Measurements from ENCODE around the gene RXFP4.
"Not testable (repeated sequence)": the region's sequence is repeated elsewhere in the genome, so short reads cannot be mapped to it uniquely, and the experiment has no call there.

Gene RXFP4, protein sequence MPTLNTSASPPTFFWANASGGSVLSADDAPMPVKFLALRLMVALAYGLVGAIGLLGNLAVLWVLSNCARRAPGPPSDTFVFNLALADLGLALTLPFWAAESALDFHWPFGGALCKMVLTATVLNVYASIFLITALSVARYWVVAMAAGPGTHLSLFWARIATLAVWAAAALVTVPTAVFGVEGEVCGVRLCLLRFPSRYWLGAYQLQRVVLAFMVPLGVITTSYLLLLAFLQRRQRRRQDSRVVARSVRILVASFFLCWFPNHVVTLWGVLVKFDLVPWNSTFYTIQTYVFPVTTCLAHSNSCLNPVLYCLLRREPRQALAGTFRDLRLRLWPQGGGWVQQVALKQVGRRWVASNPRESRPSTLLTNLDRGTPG

GRCh38 chr1:155940993-155941844 lies at the start of gene RXFP4:
Gene RXFP4 (plus strand): TSS chr1:155941638. CDS start chr1:155941710, 72 bp downstream.
- no peak for FAIRE-seq

- no peak for FAIRE-seq
Measured at GRCh38 chr1:155892796-155893195, 48.6 kb upstream of the RXFP4 start.

GRCh38 chr1:155893389-155894142 lies 47.9 kb upstream of the RXFP4 start:
- no peak for FAIRE-seq

DNA sequence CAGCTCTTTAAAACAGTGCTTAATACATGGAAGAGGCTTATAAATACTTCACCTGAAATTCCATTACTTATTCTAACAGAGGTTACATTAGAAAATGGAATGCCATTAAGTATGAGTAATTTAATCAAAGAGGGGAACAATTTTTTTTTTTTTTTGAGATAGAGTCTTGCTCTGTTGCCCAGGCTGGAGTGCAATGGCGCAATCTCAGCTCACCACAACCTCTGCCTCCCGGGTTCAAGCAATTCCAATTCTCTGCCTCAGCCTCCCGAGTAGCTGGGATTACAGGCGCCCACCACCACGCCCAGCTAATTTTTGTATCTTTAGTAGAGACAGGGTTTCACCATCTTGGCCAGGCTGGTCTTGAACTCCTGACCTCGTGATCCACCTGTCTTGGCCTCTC lies 45.8 kb upstream of the RXFP4 start:
- FAIRE-seq: not testable (repeated sequence)

- not testable (repeated sequence) for FAIRE-seq
Measured at GRCh38 chr1:155896476-155896875, 45.0 kb upstream of the RXFP4 start.

DNA sequence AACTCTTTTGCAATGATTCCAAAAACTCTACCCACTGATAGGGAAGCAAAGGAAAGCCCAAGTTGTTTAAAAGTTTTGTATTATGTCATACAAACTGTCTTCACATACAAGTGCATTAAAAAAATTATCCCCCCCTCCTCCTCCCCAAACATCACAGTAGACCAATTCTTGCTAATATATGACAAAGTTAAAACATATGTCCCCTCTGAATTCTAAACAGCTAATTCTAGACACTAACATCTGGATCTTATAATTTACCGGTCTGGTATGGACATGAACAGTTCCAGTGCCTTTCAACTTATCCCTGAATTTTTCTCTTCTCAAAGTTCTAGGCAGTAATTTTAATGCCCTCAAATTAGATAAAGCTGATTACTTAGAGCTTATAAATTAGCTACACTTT lies 43.7 kb upstream of the RXFP4 start:
- no peak for FAIRE-seq

DNA sequence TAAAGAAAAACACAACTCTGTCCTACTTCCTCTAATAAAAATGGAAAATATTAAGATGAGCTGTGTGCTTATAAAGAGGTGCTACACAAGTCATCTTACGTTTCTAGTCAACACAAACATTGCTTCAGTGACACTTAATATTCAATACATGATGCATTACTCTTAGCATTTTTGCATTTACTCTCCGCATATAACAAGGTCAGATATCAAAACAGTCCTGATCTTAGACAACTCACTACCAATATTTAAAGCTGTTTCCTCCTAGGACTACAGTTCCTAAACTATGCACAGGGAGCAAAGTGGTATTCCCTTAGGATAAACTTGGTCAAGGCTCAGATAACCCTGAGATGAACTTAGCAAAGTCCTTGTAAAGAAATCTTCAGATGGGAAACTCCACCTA lies 42.5 kb upstream of the RXFP4 start:
- FAIRE-seq: peak; percentile 7

DNA sequence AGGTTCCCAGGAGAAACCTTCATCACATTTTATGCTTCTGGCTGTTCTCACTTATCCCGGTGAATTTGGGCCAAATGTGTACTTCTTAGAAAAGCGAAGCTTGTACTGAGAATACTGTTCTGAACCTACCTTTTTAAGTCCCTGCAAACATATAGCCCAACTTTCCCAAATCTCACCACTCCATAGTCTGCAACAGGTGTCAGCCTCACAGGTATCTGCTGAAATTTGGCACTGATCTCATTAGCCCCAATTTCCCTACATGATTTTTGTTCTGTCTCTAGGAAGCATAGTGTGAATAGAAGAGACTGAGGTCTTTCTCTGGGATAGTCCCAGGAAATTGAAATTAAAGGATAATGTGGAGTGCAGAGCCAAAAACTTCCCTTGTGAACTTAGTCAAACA lies 41.8 kb upstream of the RXFP4 start:
- no peak for FAIRE-seq

DNA sequence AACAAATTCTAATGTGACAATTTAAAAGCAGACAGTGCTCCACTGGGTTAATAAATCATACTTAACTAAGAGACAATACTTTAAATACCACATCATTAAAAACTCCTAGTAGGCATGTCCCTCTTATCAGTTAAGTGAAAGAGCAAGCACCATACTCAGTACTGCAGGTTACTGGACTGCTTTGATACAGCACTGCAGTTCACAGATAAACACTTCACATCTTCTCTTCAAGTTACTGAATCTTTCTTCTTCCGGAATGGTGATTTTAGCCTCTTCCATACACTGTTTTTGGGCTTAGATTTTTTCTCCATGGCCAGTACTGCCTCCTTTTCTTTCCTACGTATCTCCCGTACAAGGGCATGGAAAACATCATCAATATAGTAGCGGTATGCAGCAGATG lies 41.3 kb upstream of the RXFP4 start:
- FAIRE-seq: no peak

DNA sequence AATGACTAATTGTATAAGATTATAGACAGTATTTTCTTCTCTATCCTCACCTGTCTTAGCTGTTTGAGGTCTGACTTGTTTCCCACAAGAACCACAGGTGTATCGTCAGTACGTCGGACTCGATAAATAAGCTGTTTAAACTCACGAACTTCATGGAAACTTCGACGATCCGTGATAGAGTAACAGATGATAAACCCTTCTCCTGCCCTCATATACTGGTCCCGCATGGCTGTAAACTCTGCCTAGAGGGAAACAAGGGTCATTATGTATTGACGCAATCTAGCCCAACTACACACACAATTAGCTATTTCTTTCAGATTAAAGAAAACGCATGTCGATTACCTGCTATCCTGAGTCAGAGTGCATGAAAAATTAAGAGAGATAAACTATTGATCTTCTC lies 37.2 kb upstream of the RXFP4 start:
- FAIRE-seq: no peak

DNA sequence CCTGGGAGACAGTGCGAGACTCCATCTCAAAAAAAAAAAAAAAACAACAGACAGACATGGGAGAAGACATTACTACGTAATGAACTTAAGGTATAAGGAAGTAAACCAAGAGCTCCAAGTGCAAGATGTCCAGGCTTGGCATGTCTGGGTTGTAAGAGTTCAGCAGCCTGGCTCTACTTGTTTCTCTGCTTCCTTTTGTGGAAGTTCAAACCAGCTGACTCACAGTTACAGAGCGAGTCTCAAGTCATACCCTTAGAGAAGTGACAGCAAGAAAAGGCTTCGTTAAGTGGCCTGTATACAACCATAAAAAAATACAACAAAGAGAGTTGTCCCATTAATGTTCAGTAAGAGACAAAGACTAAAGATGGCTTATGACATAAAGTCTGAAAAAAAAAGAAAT lies 31.5 kb upstream of the RXFP4 start:
- no peak for FAIRE-seq

GRCh38 chr1:155910621-155911121 lies 30.8 kb upstream of the RXFP4 start:
- FAIRE-seq: no peak

DNA sequence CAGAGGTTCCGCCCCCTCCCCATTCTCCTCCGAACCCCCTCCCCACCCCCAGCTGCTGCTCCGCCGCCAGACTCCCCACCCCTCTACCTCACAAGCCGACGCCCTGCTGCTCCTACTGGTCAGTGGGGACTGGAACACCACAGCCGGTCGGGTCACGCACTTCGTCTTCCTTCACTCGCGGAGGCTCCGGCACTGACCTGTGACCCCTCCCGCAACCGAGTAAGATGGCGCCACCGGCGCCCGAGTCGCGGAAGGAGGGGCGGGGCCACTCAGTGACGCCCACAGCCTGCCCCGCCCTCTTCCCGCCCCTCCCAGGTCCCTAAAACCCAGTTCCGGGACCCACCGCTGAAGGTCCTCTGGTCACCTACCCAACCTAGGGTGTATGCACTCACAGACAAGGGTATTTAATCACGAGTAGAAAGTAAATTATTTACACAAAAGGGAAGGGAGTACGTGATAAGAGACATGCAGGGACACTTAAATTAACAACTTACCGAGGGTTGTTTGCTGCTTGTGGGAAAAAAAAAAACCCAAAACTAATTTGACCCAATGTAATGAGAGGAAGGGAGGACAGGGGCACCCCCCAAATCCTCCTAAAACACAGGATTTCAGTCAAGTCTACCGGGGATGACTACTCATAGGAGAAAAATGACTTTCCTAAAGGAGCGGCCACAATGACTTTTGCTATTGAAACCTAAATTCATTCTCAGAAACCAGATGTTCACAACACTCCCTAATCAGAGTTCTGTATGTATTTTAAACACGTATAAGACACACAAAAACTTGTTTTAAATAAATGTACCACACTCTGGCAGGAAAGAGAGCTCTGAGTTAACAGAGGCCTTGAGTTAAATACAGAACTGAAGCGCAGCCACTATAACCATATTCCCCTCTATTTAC lies 30.0 kb upstream of the RXFP4 start, which contains the start of gene RIT1:
TSS of gene RIT1 (minus strand) at position 194 of the 900 bp plus-strand sequence. CDS start 588 bp downstream, outside the sequence.
- FAIRE-seq: peak; percentile 71

DNA sequence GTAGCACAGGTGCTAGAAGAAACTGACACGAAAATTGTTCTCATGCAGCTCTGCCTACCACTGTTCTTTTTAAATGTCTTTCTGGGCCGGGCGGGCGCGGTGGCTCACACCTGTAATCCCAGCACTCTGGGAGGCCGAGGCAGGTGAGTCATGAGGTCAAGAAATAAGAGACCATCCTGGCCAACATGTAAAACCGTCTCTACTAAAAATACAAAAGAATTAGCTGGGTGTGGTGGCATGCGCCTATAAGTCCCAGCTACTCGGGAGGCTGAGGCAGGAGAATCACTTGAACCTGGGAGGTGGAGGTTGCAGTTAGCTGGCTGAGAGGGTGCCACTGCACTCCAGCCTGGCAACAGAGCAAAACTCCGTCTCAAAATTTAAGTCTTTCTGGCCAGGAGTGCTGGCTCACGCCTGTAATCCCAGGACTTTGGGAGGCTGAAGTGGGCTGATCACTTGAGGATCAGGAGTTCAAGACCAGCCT lies 29.3 kb upstream of the RXFP4 start:
- no peak for FAIRE-seq

DNA sequence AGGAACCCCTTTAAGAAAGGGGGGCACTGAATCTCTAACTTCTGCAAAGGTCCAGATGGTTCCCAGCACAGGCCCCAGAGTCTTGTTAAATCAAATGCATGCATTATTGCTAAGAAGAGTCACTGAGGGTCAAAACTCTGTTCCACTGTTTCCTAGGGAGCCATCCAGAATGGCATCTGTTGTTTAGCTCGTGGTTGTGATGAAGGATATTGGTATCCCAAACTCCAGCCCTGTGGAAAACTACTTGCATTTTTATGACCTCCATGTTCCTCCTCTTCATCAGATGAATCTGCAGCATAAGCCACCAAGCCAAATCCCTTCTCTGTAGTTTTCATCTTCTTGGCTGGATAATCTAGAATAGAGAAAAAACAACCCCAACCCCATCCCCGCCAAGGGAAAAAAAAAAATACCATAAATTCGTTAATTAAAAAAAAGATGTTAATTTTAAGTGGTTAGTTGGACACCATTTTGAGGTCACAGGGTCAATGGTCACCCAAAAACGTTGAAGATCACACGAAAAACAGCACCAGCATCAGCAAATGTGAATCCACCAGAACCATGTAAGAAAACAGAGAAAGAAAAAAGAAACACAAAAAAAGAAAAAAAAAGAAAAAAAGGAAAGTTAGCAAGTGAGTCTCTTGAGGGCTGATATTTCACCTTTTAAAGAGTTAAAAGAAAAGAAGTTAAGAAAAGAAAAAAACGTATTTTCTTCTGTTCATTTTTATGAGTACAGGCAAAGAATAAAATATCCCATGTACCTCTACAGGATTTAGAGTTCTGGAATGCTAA lies 27.3 kb upstream of the RXFP4 start:
- FAIRE-seq: peak; percentile 84

DNA sequence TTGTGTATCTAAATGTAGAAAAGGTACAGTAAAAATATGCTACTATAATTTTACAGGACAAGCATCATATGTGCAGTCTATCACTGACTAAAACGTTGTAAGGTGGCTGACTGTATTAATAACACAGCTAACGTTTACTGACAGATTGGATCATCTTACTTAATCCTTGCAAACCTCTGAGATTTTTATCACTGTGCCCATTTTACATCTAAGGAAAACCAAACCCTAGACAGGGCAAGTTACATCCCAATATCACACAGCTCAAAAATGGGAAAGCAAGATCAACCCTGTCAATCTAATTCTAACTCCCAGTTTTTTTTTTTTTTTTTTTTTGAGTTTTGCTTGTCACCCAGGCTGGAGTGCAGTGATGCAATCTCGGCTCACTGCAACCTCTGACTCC lies 22.8 kb upstream of the RXFP4 start:
- FAIRE-seq: peak; percentile 22

DNA sequence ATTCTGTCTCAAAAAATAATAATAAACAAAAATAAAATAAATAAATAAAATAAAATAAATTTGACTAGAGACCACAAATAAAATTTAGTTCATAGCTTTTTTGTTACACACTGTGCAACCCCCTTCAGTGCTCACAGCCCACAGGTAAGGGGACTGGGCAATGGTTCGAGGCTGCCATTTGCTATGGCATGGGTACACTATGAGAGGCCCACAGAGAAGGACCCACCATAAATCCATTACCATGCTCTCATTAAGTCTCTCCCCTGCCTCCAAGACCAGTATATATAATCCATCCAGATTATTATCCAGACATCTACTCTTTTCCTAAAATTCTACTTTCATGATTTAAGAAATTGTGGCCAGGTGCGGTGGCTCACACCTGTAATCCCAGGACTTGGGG lies 21.6 kb upstream of the RXFP4 start:
- FAIRE-seq: no peak

GRCh38 chr1:155920717-155921116 lies 20.7 kb upstream of the RXFP4 start:
- FAIRE-seq: no peak

GRCh38 chr1:155925506-155925905 lies 15.9 kb upstream of the RXFP4 start:
- no peak for FAIRE-seq

DNA sequence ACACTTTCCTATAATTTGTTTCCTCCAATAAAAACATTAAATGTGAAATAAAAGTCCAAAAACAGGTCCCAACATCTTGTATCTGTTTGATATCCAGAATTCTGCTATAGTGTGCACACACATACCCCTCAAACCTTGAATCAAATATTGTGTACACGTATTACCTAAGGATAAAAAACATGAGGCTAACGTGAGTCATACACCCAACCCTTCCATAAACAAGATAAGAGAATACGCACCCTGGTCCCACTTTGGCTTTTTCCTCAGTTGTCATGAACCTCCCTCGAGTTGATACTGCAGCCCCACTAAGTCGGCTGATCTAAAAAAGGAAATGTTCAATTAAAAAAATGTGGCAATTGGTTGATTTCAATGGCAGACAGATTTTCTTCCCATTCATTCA lies 12.4 kb upstream of the RXFP4 start:
- no peak for FAIRE-seq

DNA sequence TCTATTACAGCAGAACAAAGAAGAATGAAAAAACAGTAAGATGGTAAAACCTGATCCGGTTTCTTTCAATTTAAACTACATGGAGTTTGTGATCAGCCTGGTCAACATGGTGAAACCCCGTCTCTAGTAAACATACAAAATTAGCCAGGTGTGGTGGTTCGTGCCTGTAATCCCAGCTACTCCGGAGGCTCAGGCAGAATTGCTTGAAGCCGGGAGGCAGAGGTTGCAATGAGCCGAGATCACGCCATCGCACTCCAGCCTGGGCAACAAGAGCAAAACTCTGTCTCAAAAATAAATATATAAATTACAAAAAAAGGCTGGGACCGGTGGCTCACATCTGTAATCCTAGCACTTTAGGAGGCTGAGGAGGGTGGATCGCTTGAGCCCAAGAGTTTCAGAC lies 10.7 kb upstream of the RXFP4 start:
- not testable (repeated sequence) for FAIRE-seq

All from TTC549 (cell line).